ENCODE data around the gene GNAS-AS1.

The GNAS-AS1 gene

GRCh38 chr20:58863044-58863790, 12.5 kb upstream of the GNAS-AS1 start:
- DNase-seq (ENCODE audit: low read depth) = no peak
- H3K4me3 ChIP-seq (ENCODE audit: low read length) = no peak overlapping the region
- TF ChIP-seq CTCF (conservative IDR thresholded peaks at IDR 0.05; ENCODE audit: low read depth, low read length) = no peak

GRCh38 chr20:58855506-58856389, 5.0 kb upstream of the GNAS-AS1 start:
- DNase-seq (ENCODE audit: low read depth) = no peak
- H3K4me3 ChIP-seq (ENCODE audit: low read length) = no peak overlapping the region
- TF ChIP-seq CTCF (conservative IDR thresholded peaks at IDR 0.05; ENCODE audit: low read depth, low read length) = no peak

- TF ChIP-seq CTCF (conservative IDR thresholded peaks at IDR 0.05; ENCODE audit: low read depth, low read length) = no peak
- H3K4me3 ChIP-seq (ENCODE audit: low read length) = no peak overlapping the region
- no peak for DNase-seq (ENCODE audit: low read depth)
These were observed 4.2 kb upstream of the GNAS-AS1 start for GRCh38 chr20:58854638-58855471.

GRCh38 chr20:58853976-58854637, 3.4 kb upstream of the GNAS-AS1 start:
- H3K4me3 ChIP-seq (ENCODE audit: low read length) = no peak overlapping the region
- TF ChIP-seq CTCF (conservative IDR thresholded peaks at IDR 0.05; ENCODE audit: low read depth, low read length) = no peak
- no peak for DNase-seq (ENCODE audit: low read depth)

- DNase-seq (ENCODE audit: low read depth) = no peak
- no peak overlapping the region for H3K4me3 ChIP-seq (ENCODE audit: low read length)
- TF ChIP-seq CTCF (conservative IDR thresholded peaks at IDR 0.05; ENCODE audit: low read depth, low read length) = no peak
These were observed 2.8 kb upstream of the GNAS-AS1 start for GRCh38 chr20:58853466-58853865.

- TF ChIP-seq CTCF (conservative IDR thresholded peaks at IDR 0.05; ENCODE audit: low read depth, low read length) = peak; percentile 71
- peak within 1 kb of the TSS; percentile 77 for H3K4me3 ChIP-seq (ENCODE audit: low read length)
- DNase-seq (ENCODE audit: low read depth) = no peak
These were observed 2.0 kb upstream of the GNAS-AS1 start, which contains the start of gene GNAS for GRCh38 chr20:58852543-58853271. GNAS (plus strand) TSS chr20:58852716.

All from retinal pigment epithelial cell (primary cell).